Vagina (tissue), 2 donors: ENCODE measurements around the gene CRISPLD2. TPM values are rescaled to one million over a fixed set of nuclear protein-coding genes. Genes with fewer than 3 reads are reported as not detected.

Source experiments
- DNase-seq, 2 donors: peaks; one replicate each; pipeline ENCODE4 v3.0.0-alpha.2; 2017; ENCODE audit errors: extremely low spot score in 2 of 2
- H3K27ac ChIP-seq: fragments of 200-600 bp; sonication (generic); one replicate; pipeline ENCODE4 v1.5.1; 2019
- H3K27me3 ChIP-seq: fragments of 200-600 bp; sonication (generic); one replicate; pipeline ENCODE4 v1.5.1; 2019
- H3K36me3 ChIP-seq, 2 donors: fragments of 200-600 bp; sonication (generic); one replicate each; pipeline ENCODE4 v1.5.1; 2017 to 2019
- H3K4me1 ChIP-seq: fragments of 200-600 bp; sonication (generic); one replicate; pipeline ENCODE4 v1.5.1; 2019
- H3K4me3 ChIP-seq, 2 donors: fragments of 200-600 bp; sonication (generic); 1 replicate in 1 of 2; 2 replicates in 1 of 2; pipeline ENCODE4 v1.5.1; 2016 to 2019
- H3K9me3 ChIP-seq: fragments of 200-600 bp; sonication (generic); one replicate; pipeline ENCODE4 v1.5.1; 2019
- CTCF ChIP-seq, 3 experiments: fragments of 450-650 bp in 2 of 3; fragments of 200-600 bp in 1 of 3; sonication (generic) in 1 of 3; IDR thresholded peaks; one replicate each; pipeline ENCODE4 v1.5.1; 2017 to 2019; ENCODE audit warnings: antibody characterized with exemption in 3 of 3, mild to moderate bottlenecking in 2 of 3, moderate library complexity in 2 of 3
- POLR2A ChIP-seq, 2 donors: fragments of 450-650 bp; IDR thresholded peaks; one replicate each; pipeline ENCODE4 v1.6.1; 2017; ENCODE audit warnings: antibody characterized with exemption in 2 of 2, mild to moderate bottlenecking in 2 of 2, moderate library complexity in 2 of 2
- POLR2AphosphoS5 ChIP-seq, 2 donors: sonication (generic); formaldehyde crosslinking; IDR thresholded peaks; one replicate each; pipeline ENCODE4 v1.9.0; 2017; ENCODE audit warnings: antibody characterized with exemption in 2 of 2, mild to moderate bottlenecking in 2 of 2, low read depth in 1 of 2; ENCODE audit not compliant: insufficient read depth in 1 of 2
- intact Hi-C: fragments of 100-400 bp; cut with DNase I; formaldehyde crosslinking; loops from one replicate; pipeline ENCODE4 v1.15.1; 2023
- total RNA-seq: library from RNA; depleted of rRNA; stranded (reverse); fragments of >200 nt; gene quantifications from one replicate; pipeline ENCODE4 v1.2.3, GENCODE V29; 2016

CRISPLD2 gene
- total RNA-seq, 1 donor from 2014 or later: 320 TPM

GRCh38 chr16:84791088-84791487 lies 28.7 kb upstream of the CRISPLD2 start:
- TF ChIP-seq CTCF (IDR thresholded peaks at IDR 0.05) (no peak), POLR2A (IDR thresholded peaks at IDR 0.05) (no peak), POLR2AphosphoS5 (IDR thresholded peaks at IDR 0.05; ENCODE audit: insufficient read depth in 1 of 2, low read depth in 1 of 2) (no peak)
- Histone ChIP-seq H3K36me3 (no peaks in the 10 kb centered on the region), H3K9me3 (no peaks in the 10 kb centered on the region), H3K27ac (no peak overlapping the region), H3K27me3 (no peaks in the 10 kb centered on the region), H3K4me3 (no peak overlapping the region), H3K4me1 (peaks cover 15% of the 10 kb centered on the region)
- DNase-seq: no peak
- intact Hi-C loops: loop anchor here (5.0 kb wide), 1 partner anchor 46 kb away; no protein-coding TSS in a partner anchor

- H3K9me3 ChIP-seq: no peaks in the 10 kb centered on the region
- H3K36me3 ChIP-seq: no peaks in the 10 kb centered on the region
- TF ChIP-seq CTCF (IDR thresholded peaks at IDR 0.05): no peak
- no peak for TF ChIP-seq POLR2A (IDR thresholded peaks at IDR 0.05)
- no peak for TF ChIP-seq POLR2AphosphoS5 (IDR thresholded peaks at IDR 0.05; ENCODE audit: insufficient read depth in 1 of 2, low read depth in 1 of 2)
- H3K4me3 ChIP-seq: no peak overlapping the region
- no peak for DNase-seq
- intact Hi-C loops: loop anchor here (5.0 kb wide), 1 partner anchor 46 kb away; no protein-coding TSS in a partner anchor
- H3K27ac ChIP-seq: no peak overlapping the region
- H3K27me3 ChIP-seq: no peaks in the 10 kb centered on the region
- peaks cover 15% of the 10 kb centered on the region for H3K4me1 ChIP-seq
These were observed 28.3 kb upstream of the CRISPLD2 start for GRCh38 chr16:84791501-84791900.

GRCh38 chr16:84794186-84794585 lies 25.6 kb upstream of the CRISPLD2 start:
- Histone ChIP-seq H3K9me3 (no peaks in the 10 kb centered on the region), H3K4me1 (peaks cover 15% of the 10 kb centered on the region), H3K27ac (peak overlapping the region; percentile 73), H3K27me3 (no peaks in the 10 kb centered on the region), H3K4me3 (no peak overlapping the region), H3K36me3 (no peaks in the 10 kb centered on the region)
- DNase-seq: no peak
- intact Hi-C loops: loop anchor here (5.0 kb wide), 1 partner anchor 43 kb away; no protein-coding TSS in a partner anchor
- TF ChIP-seq CTCF (IDR thresholded peaks at IDR 0.05) (no peak), POLR2AphosphoS5 (IDR thresholded peaks at IDR 0.05; ENCODE audit: insufficient read depth in 1 of 2, low read depth in 1 of 2) (no peak), POLR2A (IDR thresholded peaks at IDR 0.05) (no peak)

GRCh38 chr16:84794626-84795025 lies 25.2 kb upstream of the CRISPLD2 start:
- intact Hi-C loops: loop anchor here (5.0 kb wide), 1 partner anchor 43 kb away; no protein-coding TSS in a partner anchor
- no peak for DNase-seq
- TF ChIP-seq CTCF (IDR thresholded peaks at IDR 0.05): no peak
- no peak for TF ChIP-seq POLR2AphosphoS5 (IDR thresholded peaks at IDR 0.05; ENCODE audit: insufficient read depth in 1 of 2, low read depth in 1 of 2)
- TF ChIP-seq POLR2A (IDR thresholded peaks at IDR 0.05): no peak
- peak overlapping the region; percentile 73 for H3K27ac ChIP-seq
- no peaks in the 10 kb centered on the region for H3K36me3 ChIP-seq
- no peaks in the 10 kb centered on the region for H3K9me3 ChIP-seq
- H3K4me3 ChIP-seq: no peak overlapping the region
- H3K27me3 ChIP-seq: no peaks in the 10 kb centered on the region
- peaks cover 11% of the 10 kb centered on the region for H3K4me1 ChIP-seq

GRCh38 chr16:84795329-84796053 lies 24.3 kb upstream of the CRISPLD2 start:
- DNase-seq: peak in 1 of 2 donors; percentile 96
- Histone ChIP-seq H3K36me3 (no peaks in the 10 kb centered on the region), H3K27me3 (no peaks in the 10 kb centered on the region), H3K4me1 (peaks cover 8% of the 10 kb centered on the region), H3K4me3 (peak overlapping the region in 1 of 2 donors; percentile 23), H3K27ac (peak overlapping the region; percentile 74), H3K9me3 (no peaks in the 10 kb centered on the region)
- TF ChIP-seq POLR2AphosphoS5 (IDR thresholded peaks at IDR 0.05; ENCODE audit: insufficient read depth in 1 of 2, low read depth in 1 of 2) (peak; percentile 87), CTCF (IDR thresholded peaks at IDR 0.05) (no peak)
- intact Hi-C loops: no loop called here
